HG02981 (cell line): ENCODE results near the gene NELFB.
A peak's percentile ranks its signal among the peaks of the same experiment; 100 is the strongest.

Source experiments
- ATAC-seq: cut with Tn5 transposase; IDR thresholded peaks from one replicate; pipeline ENCODE4 v1.9.1; 2021; ENCODE audit warnings: mild to moderate bottlenecking, moderate library complexity; ENCODE audit not compliant: unreplicated experiment

NELFB gene

GRCh38 chr9:137223078-137223970, 31.8 kb upstream of the NELFB start:
- peak; percentile 70 for ATAC-seq

DNA sequence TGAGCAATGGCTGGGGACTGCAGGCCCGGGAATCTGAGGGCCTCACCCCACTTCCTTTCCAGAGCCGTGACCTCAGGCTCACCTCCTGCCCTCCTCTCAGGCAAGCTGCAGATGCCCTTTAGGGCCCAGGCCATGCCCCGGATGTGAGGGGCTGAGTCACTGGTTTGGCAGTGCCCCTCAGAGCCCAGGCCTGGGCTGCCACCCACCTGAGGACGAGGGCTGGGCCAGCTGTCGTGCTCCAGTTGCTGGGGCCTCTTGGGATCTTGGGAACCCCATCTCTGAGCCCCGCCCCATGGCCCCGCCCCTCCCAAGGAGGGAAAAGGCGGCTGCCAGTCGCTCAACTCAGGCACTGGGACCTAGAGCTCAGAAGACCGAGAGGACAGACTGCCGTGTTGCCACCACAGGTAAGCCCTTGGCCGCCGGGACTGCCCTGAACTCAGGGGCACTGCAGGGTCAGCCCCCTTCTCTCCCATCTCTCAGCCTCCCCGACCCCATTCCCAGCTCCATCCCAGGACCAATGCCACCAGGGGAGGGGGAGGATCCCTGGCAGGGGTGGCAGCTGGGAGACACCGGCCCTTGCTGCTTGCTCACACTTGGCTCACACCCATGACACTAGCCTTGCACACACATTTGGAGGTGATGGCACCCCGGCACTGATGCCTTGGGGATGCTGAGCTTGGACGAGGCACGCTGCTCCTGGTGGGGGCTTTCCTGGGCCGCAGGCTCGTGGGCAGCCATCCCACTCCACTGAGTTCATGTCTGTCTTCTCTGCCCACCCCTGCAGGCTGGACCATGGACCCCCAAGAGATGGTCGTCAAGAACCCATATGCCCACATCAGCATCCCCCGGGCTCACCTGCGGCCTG, 30.1 kb upstream of the NELFB start, which contains the start of gene CYSRT1:
Gene CYSRT1 (plus strand): TSS at position 345 of the 865 bp plus-strand sequence. CDS start 448 bp downstream, at position 793.
- no peak for ATAC-seq

DNA sequence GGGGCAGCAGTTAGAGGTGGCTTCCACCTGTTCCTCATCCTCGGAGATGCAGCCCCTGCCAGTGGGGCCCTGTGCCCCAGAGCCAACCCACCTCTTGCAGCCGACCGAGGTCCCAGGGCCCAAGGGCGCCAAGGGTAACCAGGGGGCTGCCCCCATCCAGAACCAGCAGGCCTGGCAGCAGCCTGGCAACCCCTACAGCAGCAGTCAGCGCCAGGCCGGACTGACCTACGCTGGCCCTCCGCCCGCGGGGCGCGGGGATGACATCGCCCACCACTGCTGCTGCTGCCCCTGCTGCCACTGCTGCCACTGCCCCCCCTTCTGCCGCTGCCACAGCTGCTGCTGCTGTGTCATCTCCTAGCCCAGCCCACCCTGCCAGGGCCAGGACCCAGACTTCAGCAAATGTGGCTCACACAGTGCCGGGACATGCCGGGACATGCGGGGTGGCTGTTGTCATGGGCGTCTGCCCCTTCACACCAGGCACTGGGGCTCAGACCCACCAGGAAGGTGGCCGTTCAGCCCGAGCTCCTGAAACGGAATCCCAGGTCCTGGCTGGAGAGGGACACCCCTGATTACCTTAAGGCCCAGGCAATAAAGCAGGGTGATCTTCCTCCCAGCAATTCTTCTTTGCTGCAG, 29.3 kb upstream of the NELFB start:
- no peak for ATAC-seq

GRCh38 chr9:137226338-137227053, 28.6 kb upstream of the NELFB start:
- no peak for ATAC-seq

DNA sequence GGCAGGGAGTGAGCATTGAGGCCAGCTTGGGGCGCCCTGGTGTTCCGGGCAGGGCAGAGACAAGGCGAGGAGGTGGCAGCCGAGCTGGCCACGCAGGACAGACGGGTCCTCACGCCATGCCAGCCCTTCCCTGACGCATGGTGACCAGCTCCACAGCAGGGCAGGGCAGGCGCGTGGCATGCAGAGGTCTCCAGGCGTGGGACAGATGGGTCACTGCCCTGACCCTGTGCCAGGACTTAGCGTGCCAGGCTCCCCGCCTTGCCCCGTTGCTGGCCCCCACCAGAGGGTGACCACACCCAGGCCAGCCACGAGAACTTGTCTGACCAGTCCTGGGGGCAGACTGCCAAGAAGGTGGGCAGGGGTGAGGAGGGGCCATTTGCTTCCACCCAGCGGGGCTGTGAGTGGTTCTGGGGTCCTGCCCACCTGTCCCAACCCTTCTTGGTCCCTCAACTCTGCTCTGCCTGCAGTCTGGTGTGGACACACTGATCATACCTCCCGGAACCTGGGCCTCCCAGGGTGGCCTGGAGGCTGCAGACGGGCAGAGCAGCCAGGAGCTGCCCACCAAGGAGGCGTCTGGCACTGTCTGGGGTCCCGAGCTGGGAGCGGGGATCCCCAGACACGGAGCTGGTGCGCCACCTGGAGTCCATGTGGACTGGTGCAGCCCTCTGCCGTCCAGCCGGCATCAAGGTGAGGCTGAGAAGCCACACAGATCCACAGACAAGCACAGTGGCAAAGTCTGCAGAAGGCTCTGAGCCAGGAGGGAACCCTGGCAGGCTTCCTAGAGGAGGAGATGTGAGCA, 27.9 kb upstream of the NELFB start, which contains the start of gene RNF224:
Gene RNF224 (plus strand): TSS at position 449 of the 799 bp plus-strand sequence. CDS start 834 bp downstream, outside the sequence.
- no peak for ATAC-seq

DNA sequence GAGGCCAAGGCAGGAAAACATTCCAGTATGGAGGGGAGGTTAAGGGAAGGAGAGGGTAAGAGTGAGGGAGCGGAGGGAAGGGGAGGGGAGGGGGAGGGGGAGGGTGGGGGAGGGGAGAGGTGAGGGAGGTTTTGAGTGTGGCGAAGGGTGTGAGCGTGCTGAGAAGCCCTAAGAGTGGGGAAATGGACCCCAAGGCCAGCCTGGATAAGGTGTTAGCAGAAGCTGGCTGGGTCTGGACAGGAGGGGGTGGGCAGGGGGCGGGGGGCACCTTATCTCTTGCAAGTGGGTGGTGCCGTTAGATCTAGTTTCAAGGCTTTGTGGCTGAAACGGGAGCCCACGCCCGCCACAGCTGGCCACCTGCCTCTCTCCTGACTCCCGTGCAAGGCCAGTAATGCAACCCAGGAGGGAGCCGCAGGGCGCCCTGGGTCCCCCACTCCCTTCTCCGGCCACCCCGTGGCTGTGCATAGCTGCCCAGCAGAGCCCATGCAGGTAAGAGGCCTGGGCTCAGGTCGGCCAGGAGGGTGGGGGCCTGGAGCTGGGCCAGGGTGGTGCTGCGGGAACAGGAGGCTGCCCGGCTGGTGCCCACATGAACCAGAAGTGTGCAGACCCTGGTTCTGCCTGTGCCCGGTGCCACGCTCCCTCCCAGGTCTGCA, 27.1 kb upstream of the NELFB start:
- ATAC-seq: no peak

- no peak for ATAC-seq
Measured at GRCh38 chr9:137228506-137228967, 26.6 kb upstream of the NELFB start.

DNA sequence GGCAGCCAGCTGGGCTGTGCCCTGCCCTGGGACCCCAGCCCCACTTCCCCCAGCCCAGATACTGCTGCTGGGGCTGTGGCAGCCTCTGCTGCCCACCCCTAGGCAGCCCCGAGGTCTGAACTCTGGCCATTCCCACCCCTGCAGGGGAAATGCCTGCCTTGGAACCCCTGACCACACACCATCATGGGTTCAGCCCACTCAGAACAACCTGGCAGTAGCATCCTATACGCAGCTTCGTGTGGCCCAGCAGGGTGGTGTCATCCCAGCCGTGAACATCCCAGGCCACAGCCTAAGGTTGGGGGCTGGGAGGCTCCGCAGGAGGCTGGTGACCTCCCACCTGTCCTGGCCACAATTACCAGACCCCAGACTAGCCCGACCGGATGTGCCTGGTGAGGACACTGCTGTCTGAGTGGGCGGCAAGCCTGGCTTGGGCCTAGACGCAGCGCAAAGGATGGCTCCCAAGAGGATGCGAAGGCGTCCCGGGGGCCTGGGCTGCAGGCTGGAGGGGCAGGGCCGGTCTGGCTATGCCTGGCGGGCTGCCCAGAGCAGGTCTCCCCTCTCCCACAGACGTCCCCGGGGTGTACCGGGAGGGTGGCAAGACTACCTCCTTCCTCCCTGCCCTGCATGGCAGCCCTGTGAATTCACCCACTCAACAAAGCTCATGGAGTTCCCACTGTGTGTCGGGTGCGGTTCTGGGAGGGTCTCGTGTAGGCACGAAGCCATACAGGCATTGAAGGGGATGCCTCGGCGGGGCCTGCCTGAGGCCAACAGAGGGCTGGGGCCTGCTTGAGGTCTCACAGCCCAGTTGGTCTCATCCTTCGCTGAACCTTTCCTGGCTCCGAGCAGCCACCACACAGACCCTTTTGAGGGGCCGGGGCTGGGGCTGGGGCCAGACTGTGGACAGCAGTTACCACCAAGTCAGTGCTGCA, 25.9 kb upstream of the NELFB start:
- no peak for ATAC-seq

DNA sequence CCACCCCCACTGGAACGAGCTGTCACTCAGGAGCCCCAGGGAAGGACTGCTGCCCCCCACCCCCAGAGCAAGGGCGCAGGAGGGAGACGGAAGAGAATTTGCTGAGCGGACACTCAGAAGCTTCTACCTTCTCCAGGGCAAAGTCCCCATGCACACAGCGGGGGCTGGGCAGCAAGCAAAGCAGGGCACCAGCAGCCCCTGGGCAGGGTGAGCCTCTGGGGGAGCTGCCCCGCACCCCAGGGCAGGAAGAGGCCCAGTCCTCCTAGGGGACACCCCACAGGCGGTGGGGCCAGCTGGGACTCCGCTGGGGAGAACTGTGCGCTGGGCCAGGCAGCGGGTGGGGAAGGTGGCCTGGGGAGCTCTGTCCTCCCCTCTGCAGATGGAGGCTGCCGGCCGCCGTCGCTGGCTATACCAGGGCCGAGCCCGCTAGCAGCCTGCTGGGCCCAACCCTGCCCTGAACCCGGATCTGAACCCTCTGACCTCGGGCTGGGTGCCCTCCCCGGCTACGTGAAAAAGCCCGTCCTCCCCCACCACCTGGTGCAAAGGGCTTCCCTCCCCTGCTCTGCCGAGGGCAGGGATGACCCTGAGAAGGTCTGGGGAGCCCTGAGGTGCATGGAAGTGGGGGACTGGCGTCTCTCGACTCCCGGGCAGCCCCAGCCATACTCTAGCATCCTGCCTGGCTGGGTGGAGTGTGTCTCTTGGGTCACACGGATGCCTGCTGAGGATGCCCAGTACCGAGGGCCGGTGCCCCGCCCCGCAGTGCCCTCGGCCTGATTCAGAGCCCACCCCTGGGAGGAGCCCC, 25.0 kb upstream of the NELFB start:
- no peak for ATAC-seq

GRCh38 chr9:137230705-137231371, 24.3 kb upstream of the NELFB start, which contains the start of gene SLC34A3:
Gene SLC34A3 (plus strand): TSS chr9:137230901. CDS start chr9:137231703, 802 bp downstream.
- ATAC-seq: no peak

GRCh38 chr9:137231372-137232039, 23.6 kb upstream of the NELFB start:
- ATAC-seq: no peak

- no peak for ATAC-seq
Measured at GRCh38 chr9:137232101-137232500, 23.0 kb upstream of the NELFB start.

- ATAC-seq: no peak
Measured at GRCh38 chr9:137232510-137232909, 22.6 kb upstream of the NELFB start.

DNA sequence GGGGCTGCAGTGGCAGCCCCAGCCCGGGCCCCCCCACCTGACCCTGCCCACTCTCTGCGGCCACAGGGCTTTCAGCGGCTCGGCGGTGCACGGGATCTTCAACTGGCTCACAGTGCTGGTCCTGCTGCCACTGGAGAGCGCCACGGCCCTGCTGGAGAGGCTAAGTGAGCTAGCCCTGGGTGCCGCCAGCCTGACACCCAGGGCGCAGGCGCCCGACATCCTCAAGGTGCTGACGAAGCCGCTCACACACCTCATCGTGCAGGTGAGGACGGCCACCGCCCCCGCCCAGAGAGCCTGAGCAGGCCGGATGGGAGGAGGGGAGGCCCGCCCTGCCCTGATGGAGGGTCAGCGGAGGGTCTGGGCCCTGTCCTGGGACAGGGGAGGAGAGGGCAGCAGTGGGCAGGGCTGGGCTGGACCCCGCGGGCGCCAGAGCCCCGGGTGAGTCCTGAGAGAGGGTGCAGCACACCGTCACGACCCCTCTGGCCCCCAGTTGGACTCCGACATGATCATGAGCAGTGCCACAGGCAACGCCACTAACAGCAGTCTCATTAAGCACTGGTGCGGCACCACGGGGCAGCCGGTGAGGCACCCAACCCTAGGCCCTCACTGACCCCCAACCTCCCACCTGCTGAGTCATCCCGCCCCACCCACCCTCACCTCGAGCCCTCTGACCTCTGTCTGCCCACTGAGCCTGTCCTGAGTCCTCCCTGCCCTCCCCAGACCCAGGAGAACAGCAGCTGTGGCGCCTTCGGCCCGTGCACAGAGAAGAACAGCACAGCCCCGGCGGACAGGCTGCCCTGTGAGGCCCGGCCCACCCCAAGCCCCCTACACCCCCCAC, 21.8 kb upstream of the NELFB start:
- no peak for ATAC-seq
